LNCAP (cell line): Measurements from ENCODE around the gene RGSL1.

ENCODE experiments used
- CTCF ChIP-seq: fragments of 450-650 bp; IDR thresholded peaks from 2 replicates; pipeline ENCODE4 v1.5.1; 2017; ENCODE audit warnings: mild to moderate bottlenecking

Gene RGSL1

GRCh38 chr1:182568647-182569284, 118.8 kb downstream of the RGSL1 start:
- no peak for TF ChIP-seq CTCF

DNA sequence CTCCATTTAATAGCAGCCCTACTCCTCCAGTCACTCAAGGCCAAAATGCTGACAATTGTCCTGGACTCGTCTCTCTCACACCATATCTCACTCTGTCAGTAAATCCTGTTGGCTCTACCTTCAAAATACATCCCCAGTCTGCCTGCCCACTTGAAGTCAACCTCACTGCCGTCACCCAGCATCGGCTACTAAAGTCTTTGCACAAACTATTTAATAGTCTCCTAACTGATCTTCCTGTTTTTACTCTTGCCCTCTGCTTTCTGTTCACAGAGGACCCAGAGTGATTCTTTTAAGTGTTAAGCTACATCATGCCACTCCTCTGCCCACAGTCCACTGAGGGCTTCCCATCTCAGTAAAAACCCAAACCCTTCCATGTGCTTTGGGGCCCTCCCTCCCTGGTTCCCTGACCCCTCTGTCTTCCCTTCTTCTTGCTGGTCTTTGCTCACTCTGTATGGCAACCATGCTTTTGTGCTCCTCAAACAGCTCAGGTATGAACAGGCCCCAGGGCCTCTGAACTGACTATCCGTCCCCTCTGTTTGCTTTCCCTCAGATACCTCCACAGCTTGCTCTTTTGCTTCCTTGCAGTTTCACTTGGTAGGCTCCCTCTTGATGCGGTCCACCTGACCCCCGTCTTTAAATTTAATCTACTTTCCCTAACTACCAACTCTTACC, 120.1 kb downstream of the RGSL1 start:
- TF ChIP-seq CTCF, result no peak

DNA sequence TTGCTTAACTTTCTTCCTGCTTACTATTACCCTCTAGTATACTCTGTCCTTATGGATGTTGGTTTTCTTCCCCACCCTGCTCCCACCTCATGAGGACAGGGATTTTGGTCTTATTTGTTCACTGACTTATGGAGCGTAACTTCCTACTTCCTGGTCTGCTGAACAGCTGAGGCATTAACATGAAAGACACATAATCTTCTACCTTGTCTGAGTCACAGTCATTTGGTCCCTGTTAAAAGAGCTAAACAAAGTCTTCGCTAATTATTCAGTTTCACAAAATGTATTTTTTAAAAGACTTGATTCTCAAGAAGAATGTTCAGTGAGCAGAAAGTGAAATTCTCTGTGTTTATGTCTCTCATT, 120.6 kb downstream of the RGSL1 start:
- no peak for TF ChIP-seq CTCF

GRCh38 chr1:182574156-182574555, 124.2 kb downstream of the RGSL1 start:
- no peak for TF ChIP-seq CTCF

GRCh38 chr1:182575540-182576149, 125.7 kb downstream of the RGSL1 start:
- TF ChIP-seq CTCF, result no peak

GRCh38 chr1:182580736-182581135, 130.8 kb downstream of the RGSL1 start:
- no peak for TF ChIP-seq CTCF

DNA sequence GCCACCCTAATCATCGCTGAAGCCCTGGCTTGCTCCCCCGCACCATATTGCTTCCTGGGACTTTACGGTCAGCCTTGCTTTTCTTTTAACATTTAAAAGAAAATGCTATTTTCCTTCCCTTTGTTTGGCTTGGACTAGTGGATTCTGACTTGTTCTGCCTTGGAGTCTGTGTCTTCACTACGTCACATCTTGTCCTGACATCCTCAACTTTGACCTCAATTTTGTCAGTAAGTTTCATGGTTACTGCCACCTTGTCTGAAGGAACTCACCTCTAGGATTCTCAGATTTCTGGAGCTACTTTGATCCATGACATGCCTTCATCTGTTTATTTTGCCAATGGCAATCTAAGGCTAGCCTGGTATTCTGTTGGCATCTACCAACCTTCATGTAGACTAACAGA, 134.8 kb downstream of the RGSL1 start:
- TF ChIP-seq CTCF, result no peak
